GM12875 (cell line): ENCODE data around the gene HIVEP3.

ENCODE experiments used
- H3K4me3 ChIP-seq: one replicate; pipeline ENCODE4 v1.5.1; 2011; ENCODE audit warnings: low read depth, low read length, control low read depth
- TF ChIP-seq, protein P1 (sequence below): IDR thresholded peaks from 2 replicates; pipeline ENCODE4 v1.5.1; 2011; ENCODE audit warnings: low read depth, mild to moderate bottlenecking, control low read depth, inconsistent platforms, low read length, moderate library complexity, borderline replicate concordance; ENCODE audit not compliant: insufficient read depth

Gene HIVEP3

GRCh38 chr1:41864471-41865040 lies 54.2 kb downstream of the HIVEP3 start:
- no peak overlapping the region for H3K4me3 ChIP-seq
- TF ChIP-seq, protein P1, sequence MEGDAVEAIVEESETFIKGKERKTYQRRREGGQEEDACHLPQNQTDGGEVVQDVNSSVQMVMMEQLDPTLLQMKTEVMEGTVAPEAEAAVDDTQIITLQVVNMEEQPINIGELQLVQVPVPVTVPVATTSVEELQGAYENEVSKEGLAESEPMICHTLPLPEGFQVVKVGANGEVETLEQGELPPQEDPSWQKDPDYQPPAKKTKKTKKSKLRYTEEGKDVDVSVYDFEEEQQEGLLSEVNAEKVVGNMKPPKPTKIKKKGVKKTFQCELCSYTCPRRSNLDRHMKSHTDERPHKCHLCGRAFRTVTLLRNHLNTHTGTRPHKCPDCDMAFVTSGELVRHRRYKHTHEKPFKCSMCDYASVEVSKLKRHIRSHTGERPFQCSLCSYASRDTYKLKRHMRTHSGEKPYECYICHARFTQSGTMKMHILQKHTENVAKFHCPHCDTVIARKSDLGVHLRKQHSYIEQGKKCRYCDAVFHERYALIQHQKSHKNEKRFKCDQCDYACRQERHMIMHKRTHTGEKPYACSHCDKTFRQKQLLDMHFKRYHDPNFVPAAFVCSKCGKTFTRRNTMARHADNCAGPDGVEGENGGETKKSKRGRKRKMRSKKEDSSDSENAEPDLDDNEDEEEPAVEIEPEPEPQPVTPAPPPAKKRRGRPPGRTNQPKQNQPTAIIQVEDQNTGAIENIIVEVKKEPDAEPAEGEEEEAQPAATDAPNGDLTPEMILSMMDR: no peak

GRCh38 chr1:41863718-41864117 lies 55.0 kb downstream of the HIVEP3 start:
- H3K4me3 ChIP-seq: no peak overlapping the region
- TF ChIP-seq, protein P1: no peak

- H3K4me3 ChIP-seq: no peak overlapping the region
- TF ChIP-seq, protein P1: no peak
These were observed 56.1 kb downstream of the HIVEP3 start for GRCh38 chr1:41862384-41863221.

GRCh38 chr1:41861535-41862383 lies 57.0 kb downstream of the HIVEP3 start:
- no peak overlapping the region for H3K4me3 ChIP-seq
- TF ChIP-seq, protein P1: no peak

DNA sequence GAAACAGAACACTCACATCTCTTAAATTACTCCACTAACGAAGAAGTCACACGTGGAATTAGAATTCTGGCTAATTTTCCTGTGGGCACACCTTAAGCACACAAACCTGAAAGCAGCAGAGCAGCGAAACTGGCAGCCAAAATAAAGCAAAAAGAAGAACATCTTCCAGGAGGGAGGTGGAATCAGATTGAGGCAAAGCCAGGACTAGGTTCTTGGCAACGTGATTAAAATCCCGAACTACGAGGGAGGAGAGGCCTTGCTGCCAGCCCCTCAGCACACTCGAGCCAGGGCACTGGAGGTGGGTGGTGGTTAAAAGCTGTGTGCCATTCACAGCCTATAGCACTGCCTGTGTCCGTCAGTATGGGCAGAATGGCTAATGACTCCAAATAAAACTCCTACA lies 58.0 kb downstream of the HIVEP3 start:
- H3K4me3 ChIP-seq: no peak overlapping the region
- TF ChIP-seq, protein P1: no peak

DNA sequence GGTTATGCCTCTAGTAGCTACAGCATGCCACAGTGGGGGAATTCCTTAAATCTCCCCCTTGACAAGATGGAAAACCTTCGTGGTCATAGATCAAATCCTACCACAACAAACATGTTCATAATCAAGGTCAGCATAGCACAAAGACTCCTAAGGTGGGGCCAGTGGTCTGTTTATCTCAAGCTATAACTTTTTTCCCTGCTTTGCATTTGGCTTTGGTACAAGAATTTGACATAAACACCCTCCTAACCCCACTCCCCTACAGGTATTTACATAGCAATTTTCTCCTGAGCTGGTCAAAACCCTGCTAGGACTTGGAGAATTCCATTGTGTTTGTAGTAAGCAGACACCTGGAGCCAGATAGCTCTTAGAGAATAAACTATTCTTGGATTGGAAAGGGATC lies 58.5 kb downstream of the HIVEP3 start:
- no peak overlapping the region for H3K4me3 ChIP-seq
- TF ChIP-seq, protein P1: no peak
